Stimulated activated naive B cell treated with anti-CD40 and anti-IgM and Interleukin-4, amounts not matched to agents 10 μg/mL and 1 μg/mL and 100 μg/mL, for 72 hours (primary cell): ENCODE data around the gene ZCCHC24.

Experiments used
- ATAC-seq, 2 donors: fragments of 150-1000 bp; cut with Tn5 transposase; replicated peaks; 2 replicates each; pipeline ENCODE4 v1.10.0; 2021; ENCODE audit warnings: moderate library complexity in 1 of 2
- DNase-seq: peaks from one replicate; pipeline ENCODE4 v3.0.0; 2021
- H3K27ac Mint-ChIP-seq: one replicate; pipeline ENCODE4 v1.8.0; 2022; ENCODE audit warnings: mild to moderate bottlenecking, mixed read lengths
- H3K27me3 Mint-ChIP-seq, 2 donors: one replicate each; pipeline ENCODE4 v1.8.0; 2022; ENCODE audit warnings: mixed read lengths in 2 of 2
- H3K36me3 Mint-ChIP-seq, 2 donors: one replicate each; pipeline ENCODE4 v1.8.0; 2022; ENCODE audit warnings: mixed read lengths in 2 of 2, mild to moderate bottlenecking in 1 of 2
- H3K4me1 Mint-ChIP-seq, 2 donors: one replicate each; pipeline ENCODE4 v1.8.0; 2022; ENCODE audit warnings: mixed read lengths in 2 of 2, mild to moderate bottlenecking in 1 of 2
- H3K4me3 Mint-ChIP-seq, 2 donors: one replicate each; pipeline ENCODE4 v1.8.0; 2022; ENCODE audit warnings: mild to moderate bottlenecking in 2 of 2, mixed read lengths in 2 of 2, moderate library complexity in 1 of 2
- H3K9me3 Mint-ChIP-seq, 2 donors: one replicate each; pipeline ENCODE4 v1.8.0; 2022; ENCODE audit warnings: mixed read lengths in 2 of 2, mild to moderate bottlenecking in 1 of 2

Gene ZCCHC24

DNA sequence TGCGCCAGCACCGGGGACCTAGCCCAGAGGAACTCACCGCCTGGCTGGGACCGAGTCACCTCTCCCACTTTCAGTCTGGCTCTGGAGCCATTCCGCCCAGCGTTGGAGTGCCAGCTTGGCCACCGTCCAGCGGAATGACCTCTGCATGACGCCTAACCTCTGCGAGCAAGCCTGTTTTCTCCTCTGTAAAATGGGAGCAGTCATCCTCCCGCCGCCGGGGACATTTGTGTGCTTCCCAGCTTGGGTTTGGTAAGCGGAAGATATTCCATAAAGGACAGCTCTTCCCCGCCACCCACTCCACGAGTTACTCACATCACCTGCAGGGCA is 1.3 kb upstream of the ZCCHC24 start:
- no peak for DNase-seq
- no peaks in the 10 kb centered on the region for H3K36me3 Mint-ChIP-seq

DNA sequence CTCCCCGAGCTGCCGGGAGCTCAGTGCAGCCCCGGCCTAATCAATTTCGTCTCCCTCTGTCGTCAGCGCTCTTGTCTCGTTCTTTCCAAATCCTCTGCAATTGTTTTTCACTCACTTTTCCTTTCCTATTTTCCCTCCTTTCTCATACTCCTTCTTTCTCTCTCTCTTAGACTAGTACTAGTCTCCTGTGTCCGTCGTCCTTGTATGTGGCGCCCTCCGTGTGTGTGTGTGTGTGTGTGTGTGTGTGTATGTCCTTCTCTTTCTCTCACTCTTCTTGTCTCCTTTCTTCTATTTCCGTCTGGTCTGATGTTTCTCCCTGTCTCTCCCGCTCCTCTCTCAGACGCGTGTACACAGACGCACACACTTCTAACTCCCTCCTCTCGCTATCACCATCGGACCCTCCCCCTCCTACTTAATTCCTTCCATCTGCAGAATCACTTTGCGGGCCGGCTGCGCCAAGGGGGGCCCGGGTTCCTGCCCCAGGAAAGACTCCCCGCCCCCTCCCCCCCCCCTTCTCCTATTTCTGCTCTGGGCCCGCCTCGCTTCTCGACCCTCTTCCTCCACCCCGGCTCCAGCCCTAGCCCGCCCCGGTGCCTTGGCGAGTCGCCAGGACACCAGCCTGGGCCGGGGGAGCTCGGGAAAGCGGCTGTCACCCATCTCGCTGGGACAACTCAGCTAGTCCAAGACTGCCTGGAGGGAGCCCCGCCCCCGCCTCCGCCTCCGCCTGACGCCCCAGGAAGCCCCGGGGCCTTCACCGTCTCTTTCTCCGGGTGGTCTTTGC is 743 bp upstream of the ZCCHC24 start:
- ATAC-seq (peak; percentile 9 to 12), DNase-seq (no peak)
- no peaks in the 10 kb centered on the region for H3K9me3 Mint-ChIP-seq
- H3K4me3 Mint-ChIP-seq: peak overlapping the region; percentile 79 to 86
- peak overlapping the region; percentile 7 for H3K27ac Mint-ChIP-seq
- H3K36me3 Mint-ChIP-seq: no peaks in the 10 kb centered on the region
- peaks cover 0 to 13% of the 10 kb centered on the region in 2 donors for H3K27me3 Mint-ChIP-seq
- H3K4me1 Mint-ChIP-seq: peaks cover 21 to 27% of the 10 kb centered on the region in 2 donors

More for the DNA sequence above, 1.3 kb upstream of the ZCCHC24 start:
- no peak overlapping the region for H3K27ac Mint-ChIP-seq
- no peaks in the 10 kb centered on the region for H3K9me3 Mint-ChIP-seq
- ATAC-seq: no peak
- peaks cover 21 to 27% of the 10 kb centered on the region in 2 donors for H3K4me1 Mint-ChIP-seq
- H3K27me3 Mint-ChIP-seq: peaks cover 0 to 12% of the 10 kb centered on the region in 2 donors
- H3K4me3 Mint-ChIP-seq: peak overlapping the region; percentile 46 to 79

DNA sequence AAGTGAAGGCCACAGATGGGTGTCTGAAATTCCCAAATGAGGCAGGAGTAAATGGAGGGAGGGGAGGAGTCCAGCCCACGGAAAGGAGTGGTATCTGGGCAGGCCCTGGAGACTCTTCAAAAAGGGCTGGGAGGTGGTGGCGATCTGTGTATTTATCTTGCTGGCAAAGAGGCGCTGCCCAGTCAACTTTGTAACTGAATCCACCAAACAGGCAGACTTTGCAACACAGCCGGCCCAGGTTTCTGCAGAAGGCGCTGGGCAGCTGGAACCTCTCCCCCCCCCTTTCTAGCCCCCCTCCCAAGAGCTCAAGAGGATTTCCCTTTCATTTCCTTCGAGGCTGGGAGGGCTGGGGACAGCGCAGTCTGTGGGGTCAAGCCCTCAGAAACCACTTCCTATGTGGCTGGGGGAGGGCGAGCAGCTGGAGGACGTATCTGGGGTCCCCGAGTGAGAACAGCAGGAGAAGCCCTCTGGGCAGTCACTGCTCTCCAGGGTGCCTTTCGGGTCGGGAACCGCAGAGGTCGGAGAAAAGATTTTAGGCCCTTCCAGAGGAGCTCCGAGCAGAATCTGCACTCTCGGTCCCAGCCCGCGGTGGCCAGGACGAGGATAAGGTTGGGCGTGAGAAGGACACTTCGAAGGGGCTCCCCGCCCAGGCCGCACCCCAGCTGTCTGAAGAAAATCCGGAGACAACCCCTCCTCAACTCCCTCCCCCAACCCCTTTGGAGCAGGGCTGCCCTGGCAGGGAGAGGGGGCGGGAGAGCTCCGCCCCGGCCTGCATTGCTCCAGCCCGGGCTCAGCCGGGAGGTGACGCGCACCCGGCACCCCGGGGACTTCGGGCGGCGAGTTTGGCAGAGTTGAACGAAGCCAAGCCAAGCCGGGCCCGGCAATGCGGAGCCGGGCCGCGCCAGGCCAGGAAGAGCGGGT is 965 bp downstream of the ZCCHC24 start:
- peaks cover 5 to 28% of the 10 kb centered on the region in 2 donors for H3K27me3 Mint-ChIP-seq
- H3K4me1 Mint-ChIP-seq: peaks cover 21 to 27% of the 10 kb centered on the region in 2 donors
- ATAC-seq (peak; percentile 32 to 33), DNase-seq (peak; percentile 35)
- peak overlapping the region; percentile 9 for H3K27ac Mint-ChIP-seq
- H3K4me3 Mint-ChIP-seq: peak overlapping the region; percentile 86
- H3K36me3 Mint-ChIP-seq: no peaks in the 10 kb centered on the region
- no peaks in the 10 kb centered on the region for H3K9me3 Mint-ChIP-seq

DNA sequence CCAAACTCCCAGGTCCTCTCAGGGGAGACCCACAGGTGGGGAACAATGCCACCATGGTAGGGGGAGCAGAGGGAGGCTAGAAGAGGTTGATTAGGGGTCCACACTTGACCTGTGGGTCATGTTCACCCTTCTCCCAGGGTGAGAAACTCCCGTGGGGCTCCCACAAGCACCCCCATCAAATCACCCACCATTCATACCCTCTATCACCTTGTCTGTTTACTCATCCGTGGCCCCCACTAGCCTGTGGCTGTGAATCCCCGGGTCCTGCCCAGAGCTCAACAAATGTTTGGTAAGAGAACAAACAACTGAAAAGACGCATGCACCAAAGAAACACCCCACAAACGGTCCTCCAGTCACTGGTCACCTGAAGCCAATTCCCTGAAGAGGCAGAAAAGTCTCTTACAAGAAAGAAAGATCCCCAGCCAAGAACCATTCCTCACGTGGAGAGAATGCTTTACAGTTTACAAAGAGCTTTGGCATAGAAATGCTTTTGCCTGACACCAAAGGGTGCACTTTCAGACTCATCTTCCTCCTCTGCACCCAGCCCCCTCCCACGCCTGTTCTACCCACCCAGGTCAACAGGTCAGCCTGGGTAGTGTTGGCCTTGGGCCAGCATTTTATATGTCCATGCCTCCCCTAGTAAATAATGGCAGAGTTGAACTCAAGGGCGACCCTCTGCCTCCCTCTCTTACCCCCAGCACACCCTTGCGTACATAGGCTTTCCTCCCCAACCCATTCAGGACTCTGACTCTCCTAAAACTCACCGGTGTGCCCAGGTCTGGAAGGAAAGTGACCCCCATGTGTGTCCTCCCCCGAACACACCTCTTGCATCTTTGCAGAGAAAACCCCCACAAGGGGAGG is 1.9 kb downstream of the ZCCHC24 start:
- H3K27ac Mint-ChIP-seq: peak overlapping the region; percentile 47
- no peaks in the 10 kb centered on the region for H3K36me3 Mint-ChIP-seq

DNA sequence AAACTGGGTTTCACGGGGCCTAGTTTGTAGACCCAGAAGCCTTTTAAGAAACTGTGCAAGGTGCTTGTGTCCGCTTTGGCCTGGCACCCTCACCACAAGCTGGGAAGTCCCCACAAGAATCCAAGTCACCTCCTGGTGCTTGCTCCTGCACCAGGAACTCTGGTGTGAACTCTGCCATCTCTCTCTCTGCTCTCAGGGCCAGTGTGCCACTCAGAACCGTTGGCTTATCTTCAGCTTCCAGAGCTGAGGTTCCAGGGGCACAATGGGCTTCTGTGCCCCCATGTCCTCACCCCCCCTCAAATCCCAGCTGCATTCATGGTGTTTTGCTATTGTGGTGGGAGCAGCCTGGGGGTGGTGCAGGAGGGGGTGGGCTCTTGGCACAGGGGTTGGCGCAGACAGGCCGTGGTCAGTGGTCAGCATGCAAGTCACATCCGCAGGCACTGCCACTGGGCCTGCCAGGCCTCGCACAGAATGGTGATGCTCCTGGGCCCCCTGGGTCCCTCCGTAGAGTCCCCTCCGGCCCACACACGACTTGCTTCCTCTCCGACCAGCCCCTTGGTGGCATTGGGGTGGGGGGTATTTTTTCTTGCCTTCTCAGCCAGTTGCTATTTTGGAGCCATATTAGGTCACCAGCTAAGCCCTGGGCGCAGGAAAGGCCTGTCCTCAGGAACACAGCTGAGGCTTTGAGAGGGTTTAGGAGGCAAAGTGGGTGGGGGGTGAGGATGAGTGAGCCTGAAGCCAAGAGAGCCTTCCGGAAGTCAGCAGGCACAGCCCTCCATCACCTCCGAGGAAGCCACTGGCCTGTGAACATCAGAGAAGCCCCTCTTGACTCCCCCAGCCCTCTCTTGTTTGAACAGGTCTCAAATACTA is 3.0 kb downstream of the ZCCHC24 start:
- no peaks in the 10 kb centered on the region for H3K9me3 Mint-ChIP-seq
- no peak overlapping the region for H3K4me3 Mint-ChIP-seq
- DNase-seq: no peak
- no peaks in the 10 kb centered on the region for H3K36me3 Mint-ChIP-seq
- H3K27ac Mint-ChIP-seq: no peak overlapping the region
- peaks cover 10 to 45% of the 10 kb centered on the region in 2 donors for H3K27me3 Mint-ChIP-seq
- H3K4me1 Mint-ChIP-seq: peaks cover 21 to 27% of the 10 kb centered on the region in 2 donors
- ATAC-seq: no peak

More for the DNA sequence above, 1.9 kb downstream of the ZCCHC24 start:
- H3K27me3 Mint-ChIP-seq: peaks cover 5 to 35% of the 10 kb centered on the region in 2 donors
- peaks cover 21 to 27% of the 10 kb centered on the region in 2 donors for H3K4me1 Mint-ChIP-seq
- H3K4me3 Mint-ChIP-seq: peak overlapping the region; percentile 86
- no peaks in the 10 kb centered on the region for H3K9me3 Mint-ChIP-seq
- no peak for DNase-seq
- no peak for ATAC-seq

DNA sequence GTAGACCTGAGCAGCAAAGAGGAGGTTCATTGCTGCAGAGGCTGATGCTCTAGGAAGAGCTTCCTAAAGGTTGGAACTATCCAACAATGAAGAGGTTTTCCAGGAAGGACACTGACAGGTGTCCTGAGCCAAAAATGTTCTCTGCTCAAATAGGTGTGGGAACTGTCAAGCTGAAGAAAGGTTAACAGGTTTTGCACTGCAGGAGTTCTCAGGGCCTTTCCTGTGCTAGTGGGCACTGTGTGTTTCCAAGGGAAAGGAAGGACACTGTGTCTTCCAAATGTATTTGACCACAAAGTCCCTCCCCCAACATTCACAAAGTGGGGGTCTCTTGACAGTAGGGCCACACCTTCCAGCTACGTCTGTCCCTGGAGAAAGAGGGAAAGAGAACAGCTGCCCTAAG is 4.0 kb downstream of the ZCCHC24 start:
- H3K36me3 Mint-ChIP-seq: no peaks in the 10 kb centered on the region
- no peak overlapping the region for H3K27ac Mint-ChIP-seq
- H3K4me1 Mint-ChIP-seq: peaks cover 19 to 20% of the 10 kb centered on the region in 2 donors
- H3K4me3 Mint-ChIP-seq: no peak overlapping the region
- no peak for ATAC-seq
- H3K9me3 Mint-ChIP-seq: no peaks in the 10 kb centered on the region
- peaks cover 10 to 46% of the 10 kb centered on the region in 2 donors for H3K27me3 Mint-ChIP-seq
- no peak for DNase-seq

DNA sequence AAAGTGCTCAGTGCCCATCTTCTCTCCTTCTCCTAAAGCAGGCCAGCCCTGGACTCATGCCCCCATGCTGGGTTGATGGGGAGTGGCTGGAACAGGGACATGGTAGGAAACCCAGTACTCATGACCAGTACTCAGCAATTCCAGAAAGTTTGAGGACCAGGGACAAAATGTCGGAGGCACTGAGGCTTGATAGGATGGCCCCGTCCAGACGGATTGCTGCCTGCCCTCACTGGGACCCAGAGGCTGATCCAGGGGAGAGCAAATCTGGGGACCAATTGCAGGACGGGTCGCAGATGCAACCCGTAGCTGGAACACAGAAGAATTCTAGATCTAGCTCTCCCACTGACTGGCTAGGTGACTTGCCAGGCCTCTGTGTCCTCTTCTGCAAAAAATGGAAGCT is 5.1 kb downstream of the ZCCHC24 start:
- H3K27me3 Mint-ChIP-seq: peaks cover 10 to 46% of the 10 kb centered on the region in 2 donors
- no peaks in the 10 kb centered on the region for H3K36me3 Mint-ChIP-seq
- H3K27ac Mint-ChIP-seq: no peak overlapping the region
- ATAC-seq (no peak), DNase-seq (no peak)
- H3K4me1 Mint-ChIP-seq: peaks cover 16 to 19% of the 10 kb centered on the region in 2 donors
- H3K4me3 Mint-ChIP-seq: no peak overlapping the region
- H3K9me3 Mint-ChIP-seq: no peaks in the 10 kb centered on the region

DNA sequence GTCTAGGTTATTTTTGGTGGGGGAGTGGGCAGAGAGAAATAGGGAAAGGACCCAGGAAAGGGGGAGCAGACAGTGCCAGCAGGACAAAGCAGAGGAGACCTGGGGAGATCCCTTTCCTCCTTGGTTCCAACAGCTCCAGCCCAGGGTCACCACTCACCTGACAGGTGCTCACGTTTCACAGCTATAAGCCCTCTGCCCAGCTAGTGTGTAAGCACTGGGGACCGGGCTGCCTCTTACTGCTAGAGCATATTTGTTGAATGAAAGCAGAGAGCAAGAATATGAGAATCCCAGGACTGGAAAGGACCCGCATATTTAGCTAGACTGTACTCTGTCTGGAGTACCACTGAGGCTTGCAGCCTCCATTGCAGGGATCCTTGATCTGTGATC is 6.7 kb downstream of the ZCCHC24 start:
- Mint-ChIP-seq H3K27me3 (peaks cover 10 to 41% of the 10 kb centered on the region in 2 donors), H3K27ac (no peak overlapping the region), H3K4me1 (peaks cover 7% of the 10 kb centered on the region in 2 donors), H3K9me3 (no peaks in the 10 kb centered on the region), H3K36me3 (no peaks in the 10 kb centered on the region), H3K4me3 (no peak overlapping the region)
- ATAC-seq: no peak
- DNase-seq: no peak

DNA sequence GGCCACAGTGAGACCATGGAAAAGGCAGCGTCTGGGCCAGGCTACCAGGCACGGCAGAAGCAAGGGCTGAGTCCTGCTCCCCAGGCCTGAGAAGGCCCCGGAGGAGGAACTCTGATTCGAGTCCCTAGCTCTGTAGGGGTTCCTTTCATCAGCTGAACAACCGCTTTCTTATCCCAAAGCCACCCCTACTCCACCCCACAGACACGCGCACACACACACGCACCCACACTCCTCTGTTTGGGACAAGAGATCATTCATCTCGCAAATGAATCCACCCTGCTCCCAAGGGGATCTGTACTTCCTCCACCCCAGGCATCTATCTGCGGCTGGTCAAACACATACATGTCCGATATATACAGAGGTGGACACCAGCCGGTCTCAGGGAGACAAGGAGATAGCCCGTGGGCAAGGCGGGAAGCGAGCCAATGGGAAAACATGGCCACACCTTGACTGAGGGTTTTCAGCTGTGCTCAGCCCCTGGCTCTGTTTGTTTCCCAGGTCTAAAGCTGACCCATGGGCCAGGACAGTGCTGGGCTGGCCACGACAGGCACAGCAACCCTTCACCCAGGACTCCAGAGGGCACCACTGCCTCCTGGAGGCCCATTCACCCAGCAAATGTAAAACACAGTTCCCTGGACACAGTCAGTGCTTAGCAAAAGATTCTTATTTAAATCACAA is 7.3 kb downstream of the ZCCHC24 start:
- Mint-ChIP-seq H3K4me1 (peaks cover 2 to 4% of the 10 kb centered on the region in 2 donors), H3K4me3 (no peak overlapping the region), H3K9me3 (no peaks in the 10 kb centered on the region), H3K27ac (no peak overlapping the region), H3K27me3 (peaks cover 10 to 36% of the 10 kb centered on the region in 2 donors), H3K36me3 (no peaks in the 10 kb centered on the region)
- no peak for DNase-seq
- no peak for ATAC-seq

DNA sequence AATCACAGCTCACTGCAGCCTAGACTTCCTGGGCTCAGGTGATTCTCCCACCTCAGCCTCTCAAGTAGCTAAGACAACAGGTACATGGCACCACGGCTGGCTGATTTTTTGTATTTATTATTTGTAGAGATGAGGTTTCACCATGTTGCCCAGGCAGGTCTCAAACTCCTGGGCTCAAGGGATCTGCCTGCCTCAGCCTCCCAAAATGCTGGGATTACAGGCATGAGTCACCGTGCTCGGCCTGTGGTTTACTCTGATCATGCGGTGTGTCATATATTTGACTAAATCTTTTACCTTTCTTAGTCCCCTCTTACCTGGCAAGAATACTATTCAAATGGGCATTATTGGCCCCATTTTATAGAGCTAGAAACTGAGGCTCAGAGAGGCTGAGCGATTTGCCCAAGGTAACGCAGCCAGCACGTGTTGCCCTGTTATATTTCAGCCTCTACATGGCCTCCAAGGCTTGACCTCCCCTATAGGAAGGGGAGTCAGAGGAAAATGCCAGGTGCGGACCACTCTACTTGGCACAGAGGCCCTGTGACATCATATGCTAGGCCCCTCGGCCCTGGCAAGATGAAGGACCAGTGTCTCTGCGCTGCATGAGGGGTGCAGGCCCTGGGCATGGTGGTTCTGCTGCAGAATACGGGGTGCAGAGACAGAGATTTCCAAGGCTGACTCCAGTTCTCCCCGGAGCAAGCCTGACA is 8.2 kb downstream of the ZCCHC24 start:
- DNase-seq: no peak
- no peak overlapping the region for H3K4me3 Mint-ChIP-seq
- no peak overlapping the region for H3K27ac Mint-ChIP-seq
- peaks cover 0 to 2% of the 10 kb centered on the region in 2 donors for H3K4me1 Mint-ChIP-seq
- no peaks in the 10 kb centered on the region for H3K9me3 Mint-ChIP-seq
- H3K27me3 Mint-ChIP-seq: peaks cover 10 to 34% of the 10 kb centered on the region in 2 donors
- ATAC-seq: no peak
- H3K36me3 Mint-ChIP-seq: no peaks in the 10 kb centered on the region

DNA sequence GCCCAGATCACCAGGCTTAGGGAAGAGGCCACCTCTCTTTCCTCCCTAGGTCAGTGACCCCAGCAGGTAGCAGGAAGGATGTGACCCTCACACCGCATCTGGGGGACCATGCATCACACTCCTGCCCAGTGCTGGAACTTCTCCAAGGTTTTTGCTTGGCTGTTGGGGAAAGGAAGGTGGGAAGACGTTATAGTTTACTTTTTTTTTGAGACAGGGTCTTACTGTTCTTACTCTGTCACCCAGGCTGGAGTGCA is 8.6 kb downstream of the ZCCHC24 start:
- Mint-ChIP-seq H3K4me3 (no peak overlapping the region), H3K9me3 (no peaks in the 10 kb centered on the region), H3K27ac (no peak overlapping the region), H3K36me3 (no peaks in the 10 kb centered on the region), H3K4me1 (peaks cover 0 to 2% of the 10 kb centered on the region in 2 donors), H3K27me3 (peaks cover 10 to 34% of the 10 kb centered on the region in 2 donors)
- no peak for DNase-seq
- ATAC-seq: no peak

DNA sequence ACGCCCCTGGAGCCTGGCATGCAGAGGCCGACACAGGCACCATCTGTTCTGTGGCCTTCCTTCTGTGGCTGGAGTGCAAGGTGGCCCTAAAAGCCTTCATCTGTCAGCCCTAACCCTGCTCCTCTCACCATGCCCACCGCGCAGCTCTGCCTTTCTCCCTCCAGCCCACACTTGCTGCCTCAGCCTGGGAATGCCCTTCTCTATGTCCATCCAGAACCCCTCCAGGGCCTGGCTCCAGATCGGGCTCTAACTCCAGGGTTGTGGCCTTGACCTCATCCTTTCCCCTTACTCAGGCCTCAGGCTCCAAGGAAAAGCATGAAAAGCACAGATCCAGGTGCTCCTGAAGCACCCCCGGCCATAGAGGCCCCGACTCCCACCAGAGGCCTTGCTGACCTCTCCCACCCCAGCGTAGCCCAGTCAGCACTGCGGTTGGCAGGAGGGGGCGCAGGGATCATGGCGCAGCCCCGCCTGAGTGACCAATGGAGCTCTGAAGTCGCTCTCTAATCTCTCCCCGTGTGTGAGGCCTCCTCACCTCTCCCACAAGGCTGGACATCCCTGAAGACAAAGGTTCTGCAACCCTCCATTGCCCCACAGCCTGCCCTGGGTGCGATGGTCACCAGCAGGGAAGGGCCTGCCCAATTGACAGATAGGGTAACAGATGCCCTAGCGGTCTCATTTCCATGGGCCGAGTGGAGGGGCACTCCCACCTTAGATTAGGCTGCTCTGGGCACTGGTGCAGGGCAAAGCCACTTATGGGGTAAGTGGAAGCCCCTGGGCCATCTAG is 9.2 kb downstream of the ZCCHC24 start:
- peaks cover 0 to 2% of the 10 kb centered on the region in 2 donors for H3K4me1 Mint-ChIP-seq
- H3K4me3 Mint-ChIP-seq: no peak overlapping the region
- H3K9me3 Mint-ChIP-seq: no peaks in the 10 kb centered on the region
- ATAC-seq: no peak
- H3K27ac Mint-ChIP-seq: peak overlapping the region; percentile 11
- no peak for DNase-seq
- peaks cover 10 to 34% of the 10 kb centered on the region in 2 donors for H3K27me3 Mint-ChIP-seq
- no peaks in the 10 kb centered on the region for H3K36me3 Mint-ChIP-seq
